ENCODE data around the gene USP31. TPM values are rescaled to one million over a fixed set of nuclear protein-coding genes. Genes with fewer than 3 reads are reported as not detected.

Gene USP31
- total and polyA plus RNA-seq, 2 experiments from 2014 or later = 3.3 to 6.4 TPM

DNA sequence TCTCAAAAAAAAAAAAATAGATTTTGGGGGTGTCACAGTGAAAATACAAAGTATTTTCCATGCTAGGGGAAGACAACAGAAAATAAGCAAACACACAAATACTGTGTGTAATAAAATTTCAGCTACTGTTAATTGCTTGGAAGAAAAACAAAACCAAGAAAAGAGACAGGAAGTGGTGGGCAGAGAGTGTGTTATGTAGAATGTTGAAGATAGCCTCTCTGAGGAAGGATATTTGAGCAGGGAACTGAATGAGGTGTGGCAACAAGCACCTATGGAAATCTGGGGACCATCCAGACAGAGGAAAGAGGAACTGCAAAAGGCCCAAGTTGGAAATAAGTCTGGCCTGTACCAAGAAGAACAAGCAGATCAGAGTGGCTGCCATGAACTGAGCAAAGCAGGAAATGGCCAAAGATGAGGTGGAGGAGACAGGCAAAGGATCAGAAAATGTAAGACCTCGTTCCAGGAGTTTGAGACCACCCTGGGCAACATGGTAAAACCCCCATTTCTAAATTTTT lies 7.8 kb upstream of the USP31 start:
- no peak overlapping the region for H3K27ac ChIP-seq
- H3K36me3 ChIP-seq (replicated peaks; ENCODE audit: insufficient read depth, low read depth) = no peaks in the 10 kb centered on the region
- TF ChIP-seq EZH2 (IDR thresholded peaks at IDR 0.05; ENCODE audit: borderline replicate concordance) = no peak
- no peak for TF ChIP-seq CTCF (IDR thresholded peaks at IDR 0.05; ENCODE audit: poor library complexity)
- TF ChIP-seq EZH2phosphoT487 (IDR thresholded peaks at IDR 0.05; ENCODE audit: low read depth, severe bottlenecking, unreplicated experiment) = no peak
- H3K9me2 ChIP-seq (replicated peaks; ENCODE audit: insufficient read depth) = no peaks in the 10 kb centered on the region
- H3K4me3 ChIP-seq = no peak overlapping the region
- 95% methylated on average over 1 of the region's 1 CpG for WGBS (ENCODE audit: low lambda C conversion rate, missing lambda C conversion rate)
- no peak overlapping the region for H3K4me2 ChIP-seq
- H3K4me1 ChIP-seq (ENCODE audit: insufficient read depth) = no peaks in the 10 kb centered on the region
- DNase-seq (ENCODE audit: low spot score) = no peak
- no peaks in the 10 kb centered on the region for H4K20me1 ChIP-seq (ENCODE audit: insufficient read depth, poor library complexity, severe bottlenecking)
- H3K79me2 ChIP-seq = no peaks in the 10 kb centered on the region
- H3K27me3 ChIP-seq = no peaks in the 10 kb centered on the region
- no peaks in the 10 kb centered on the region for H3K9me3 ChIP-seq (ENCODE audit: low read depth)
- no peak overlapping the region for H2AFZ ChIP-seq

DNA sequence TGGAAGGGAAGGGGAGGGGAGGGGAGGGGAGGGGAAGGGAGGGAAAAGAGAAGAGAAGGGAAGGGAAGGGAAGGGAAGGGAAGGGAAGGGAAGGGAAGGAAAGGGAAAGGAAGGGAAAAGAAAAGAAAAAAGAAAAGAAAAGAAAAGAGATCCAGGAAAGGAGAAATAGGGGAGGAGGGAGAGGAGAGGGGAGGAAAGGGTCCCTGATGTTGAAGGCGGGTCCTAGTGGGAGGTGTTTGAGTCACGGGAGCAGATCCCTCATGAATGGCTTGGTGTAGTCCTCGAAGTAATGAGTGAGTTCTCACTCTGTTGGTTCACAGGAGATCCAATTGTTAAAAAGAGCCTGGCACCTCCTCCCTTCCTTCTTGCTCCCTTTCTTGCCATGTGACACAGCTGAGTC lies 6.9 kb upstream of the USP31 start:
- Histone ChIP-seq H3K27me3 (no peaks in the 10 kb centered on the region), H3K9me2 (replicated peaks; ENCODE audit: insufficient read depth) (no peaks in the 10 kb centered on the region), H3K27ac (no peak overlapping the region), H3K4me3 (no peak overlapping the region), H4K20me1 (ENCODE audit: insufficient read depth, poor library complexity, severe bottlenecking) (no peaks in the 10 kb centered on the region), H3K79me2 (no peaks in the 10 kb centered on the region), H2AFZ (no peak overlapping the region), H3K4me2 (no peak overlapping the region), H3K36me3 (replicated peaks; ENCODE audit: insufficient read depth, low read depth) (no peaks in the 10 kb centered on the region), H3K4me1 (ENCODE audit: insufficient read depth) (no peaks in the 10 kb centered on the region), H3K9me3 (ENCODE audit: low read depth) (no peaks in the 10 kb centered on the region)
- TF ChIP-seq EZH2phosphoT487 (IDR thresholded peaks at IDR 0.05; ENCODE audit: low read depth, severe bottlenecking, unreplicated experiment) = no peak
- no peak for TF ChIP-seq CTCF (IDR thresholded peaks at IDR 0.05; ENCODE audit: poor library complexity)
- TF ChIP-seq EZH2 (IDR thresholded peaks at IDR 0.05; ENCODE audit: borderline replicate concordance) = no peak
- DNase-seq (ENCODE audit: low spot score) = no peak
- WGBS (ENCODE audit: low lambda C conversion rate, missing lambda C conversion rate) = 50% methylated on average over 3 of the region's 3 CpGs

- H3K4me3 ChIP-seq = no peak overlapping the region
- DNase-seq (ENCODE audit: low spot score) = peak; percentile 25
- no peaks in the 10 kb centered on the region for H3K79me2 ChIP-seq
- H3K27ac ChIP-seq = no peak overlapping the region
- no peaks in the 10 kb centered on the region for H4K20me1 ChIP-seq (ENCODE audit: insufficient read depth, poor library complexity, severe bottlenecking)
- TF ChIP-seq CTCF (IDR thresholded peaks at IDR 0.05; ENCODE audit: poor library complexity) (peak; percentile 34), EZH2phosphoT487 (IDR thresholded peaks at IDR 0.05; ENCODE audit: low read depth, severe bottlenecking, unreplicated experiment) (no peak)
- no peaks in the 10 kb centered on the region for H3K4me1 ChIP-seq (ENCODE audit: insufficient read depth)
- H3K9me3 ChIP-seq (ENCODE audit: low read depth) = no peaks in the 10 kb centered on the region
- H3K9me2 ChIP-seq (replicated peaks; ENCODE audit: insufficient read depth) = no peaks in the 10 kb centered on the region
- H2AFZ ChIP-seq = no peak overlapping the region
- H3K4me2 ChIP-seq = no peak overlapping the region
- 33% methylated on average over 7 of the region's 7 CpGs for WGBS (ENCODE audit: low lambda C conversion rate, missing lambda C conversion rate)
- no peaks in the 10 kb centered on the region for H3K27me3 ChIP-seq
- no peaks in the 10 kb centered on the region for H3K36me3 ChIP-seq (replicated peaks; ENCODE audit: insufficient read depth, low read depth)
These were observed 6.3 kb upstream of the USP31 start for GRCh38 chr16:23155445-23156049.

Measured in hepatocyte (in vitro differentiated cells).